LNCaP clone FGC (cell line): ENCODE results near the gene C2orf81.

Experiments used
- DNase-seq: peaks from one replicate; pipeline ENCODE4 v3.0.0-alpha.2; 2011; ENCODE audit warnings: low read depth
- H3K4me3 ChIP-seq: 2 replicates; pipeline ENCODE4 v1.5.1; 2011; ENCODE audit warnings: mild to moderate bottlenecking, low read depth, low read length, control low read depth
- CTCF ChIP-seq: IDR thresholded peaks from 2 replicates; pipeline ENCODE4 v1.5.1; 2012; ENCODE audit warnings: mild to moderate bottlenecking; ENCODE audit not compliant: control insufficient read depth, insufficient read depth; ENCODE audit errors: extremely low read depth

Gene C2orf81

DNA sequence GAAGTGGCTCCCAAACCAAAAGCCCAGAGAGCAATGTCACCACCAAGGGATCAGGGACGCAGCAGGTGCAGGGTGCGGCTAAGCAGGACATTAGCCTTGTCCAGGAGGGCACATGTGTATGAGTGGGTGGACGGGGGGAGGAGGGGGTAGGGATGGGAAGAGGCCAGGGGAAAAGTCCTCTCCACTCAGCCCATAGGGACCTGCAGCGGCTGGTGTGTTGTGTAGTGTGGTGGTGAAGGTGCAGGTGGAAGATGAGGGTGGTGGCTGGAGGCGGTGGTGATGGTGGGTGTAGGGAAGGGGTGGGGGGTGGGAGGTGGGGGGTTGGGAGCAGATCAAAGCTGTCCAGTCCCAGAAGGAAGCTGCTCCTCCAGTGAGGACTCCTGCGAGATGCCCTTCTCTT is 3.7 kb downstream of the C2orf81 start:
- H3K4me3 ChIP-seq = no peak overlapping the region
- TF ChIP-seq CTCF = no peak
- no peak for DNase-seq

DNA sequence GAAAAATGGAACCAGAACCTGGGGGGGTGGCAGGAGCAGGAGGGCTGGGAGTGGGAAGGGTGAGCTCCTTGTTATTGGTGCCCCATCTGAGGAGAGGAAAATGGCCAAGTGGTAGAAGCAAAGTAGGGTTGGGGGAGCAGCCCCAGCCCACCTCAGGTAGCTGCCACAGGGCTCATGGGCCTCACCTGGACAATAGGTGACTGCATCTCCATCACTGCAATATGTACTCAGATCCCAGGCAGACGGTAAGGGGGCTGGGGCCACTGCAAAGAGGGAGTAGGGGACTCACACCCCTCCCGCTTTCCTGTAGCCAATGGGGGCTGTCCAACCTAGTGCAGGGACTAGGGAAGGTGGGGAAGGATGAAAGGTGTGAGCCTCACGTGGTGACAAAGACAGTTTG is 4.2 kb downstream of the C2orf81 start:
- H3K4me3 ChIP-seq = no peak overlapping the region
- no peak for TF ChIP-seq CTCF
- DNase-seq = no peak

- DNase-seq = no peak
- no peak for TF ChIP-seq CTCF
- no peak overlapping the region for H3K4me3 ChIP-seq
These were observed 4.6 kb downstream of the C2orf81 start for GRCh38 chr2:74416778-74417177.

GRCh38 chr2:74415762-74416395 is 5.5 kb downstream of the C2orf81 start:
- no peak for DNase-seq
- no peak for TF ChIP-seq CTCF
- no peak overlapping the region for H3K4me3 ChIP-seq

DNA sequence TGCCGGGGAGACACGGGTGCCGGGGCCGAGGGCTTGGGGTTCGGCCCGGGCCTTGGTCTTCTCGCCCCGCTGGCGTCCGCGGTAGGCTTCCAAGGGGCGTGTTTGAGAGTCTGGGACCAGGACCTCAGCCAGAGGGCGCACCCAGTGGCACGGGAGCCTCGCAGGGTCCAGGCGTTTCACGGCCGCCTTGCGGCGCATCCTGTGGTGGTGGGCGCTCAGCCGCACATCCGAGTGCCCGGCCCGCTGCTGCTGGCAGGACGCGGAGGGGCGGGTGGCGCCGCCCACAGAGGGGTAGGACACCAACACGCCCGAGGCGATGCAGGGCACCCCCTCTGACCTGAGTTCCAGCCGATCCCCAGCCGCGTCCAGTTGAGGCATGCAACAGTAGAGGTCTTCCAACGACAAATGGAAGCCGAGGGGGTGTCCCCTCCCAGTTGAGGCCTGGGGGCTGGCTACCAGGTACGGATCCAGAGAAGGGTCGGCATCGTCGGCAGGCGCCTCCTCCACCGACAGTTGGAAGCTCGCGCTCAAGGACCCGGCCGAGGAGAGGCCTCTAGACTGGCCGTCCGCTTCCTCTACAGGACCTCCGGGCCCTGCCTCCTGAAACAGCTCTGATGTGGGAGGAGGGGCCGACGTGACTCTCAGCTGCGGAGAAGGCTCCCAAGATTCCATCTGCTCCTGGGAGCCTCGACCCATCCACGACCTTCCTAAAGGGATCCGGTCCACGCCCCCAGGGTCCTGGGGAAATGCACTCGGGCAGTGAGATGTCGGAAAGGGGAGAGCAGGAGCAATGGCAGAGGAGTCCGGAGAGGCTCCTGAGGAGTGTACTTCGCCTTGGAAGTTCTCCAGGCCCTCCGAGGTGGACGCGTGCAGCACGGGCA is 6.3 kb downstream of the C2orf81 start:
- DNase-seq = no peak
- TF ChIP-seq CTCF = no peak
- H3K4me3 ChIP-seq = no peak overlapping the region

DNA sequence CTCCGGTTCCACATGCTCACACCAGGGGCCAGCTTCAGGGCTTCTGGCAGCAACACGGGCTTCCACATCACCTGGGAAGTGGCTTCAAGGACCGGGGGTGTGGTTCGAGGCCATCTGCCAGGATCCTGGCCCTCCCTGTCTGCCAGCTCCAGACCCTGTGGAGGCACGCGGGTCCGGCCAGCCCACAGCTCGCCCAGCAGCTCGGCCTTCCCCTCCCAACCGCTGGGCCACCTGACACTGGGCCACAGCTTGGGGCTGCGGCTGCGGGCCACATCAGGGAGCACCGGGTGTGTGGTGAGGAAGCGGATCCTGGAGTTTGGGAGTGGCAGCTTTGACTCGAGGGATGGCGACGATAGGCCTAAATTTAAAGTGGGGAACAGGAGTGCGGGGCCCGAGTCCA is 7.0 kb downstream of the C2orf81 start:
- TF ChIP-seq CTCF = no peak
- DNase-seq = no peak
- no peak overlapping the region for H3K4me3 ChIP-seq
